Measurements from ENCODE around the gene IGSF21. TPM values are rescaled to one million over a fixed set of nuclear protein-coding genes. Genes with fewer than 3 reads are reported as not detected.

Gene IGSF21
- total RNA-seq, 1 donor from 2014 or later, result 1.3 TPM

GRCh38 chr1:18147672-18148071 lies 40.1 kb downstream of the IGSF21 start:
- no peak for TF ChIP-seq CTCF (IDR thresholded peaks at IDR 0.05; ENCODE audit: partially characterized antibody, unreplicated experiment)
- H3K4me3 Mint-ChIP-seq (ENCODE audit: unreplicated experiment), result no peak overlapping the region
- peaks cover 6% of the 10 kb centered on the region for H3K9me3 Mint-ChIP-seq (ENCODE audit: unreplicated experiment)
- H3K27me3 Mint-ChIP-seq (ENCODE audit: unreplicated experiment), result peaks cover 12% of the 10 kb centered on the region
- H3K4me1 Mint-ChIP-seq (ENCODE audit: low read depth, unreplicated experiment), result peaks cover 1% of the 10 kb centered on the region
- no peak for DNase-seq
- no peak overlapping the region for H3K27ac Mint-ChIP-seq (ENCODE audit: unreplicated experiment)
- no peaks in the 10 kb centered on the region for H3K36me3 Mint-ChIP-seq (ENCODE audit: unreplicated experiment)

- Mint-ChIP-seq H3K4me3 (ENCODE audit: unreplicated experiment) (no peak overlapping the region), H3K36me3 (ENCODE audit: unreplicated experiment) (no peaks in the 10 kb centered on the region), H3K27ac (ENCODE audit: unreplicated experiment) (no peak overlapping the region), H3K4me1 (ENCODE audit: low read depth, unreplicated experiment) (peaks cover 5% of the 10 kb centered on the region), H3K27me3 (ENCODE audit: unreplicated experiment) (peaks cover 9% of the 10 kb centered on the region), H3K9me3 (ENCODE audit: unreplicated experiment) (peaks cover 4% of the 10 kb centered on the region)
- DNase-seq, result no peak
- no peak for TF ChIP-seq CTCF (IDR thresholded peaks at IDR 0.05; ENCODE audit: partially characterized antibody, unreplicated experiment)
Measured at GRCh38 chr1:18148461-18148860, 40.9 kb downstream of the IGSF21 start.

GRCh38 chr1:18149027-18149641 lies 41.5 kb downstream of the IGSF21 start:
- peaks cover 9% of the 10 kb centered on the region for H3K27me3 Mint-ChIP-seq (ENCODE audit: unreplicated experiment)

GRCh38 chr1:18151436-18152122 lies 44.0 kb downstream of the IGSF21 start:
- Mint-ChIP-seq H3K36me3 (ENCODE audit: unreplicated experiment) (no peaks in the 10 kb centered on the region), H3K4me3 (ENCODE audit: unreplicated experiment) (no peak overlapping the region), H3K4me1 (ENCODE audit: low read depth, unreplicated experiment) (peaks cover 8% of the 10 kb centered on the region), H3K27ac (ENCODE audit: unreplicated experiment) (no peak overlapping the region), H3K9me3 (ENCODE audit: unreplicated experiment) (peaks cover 2% of the 10 kb centered on the region), H3K27me3 (ENCODE audit: unreplicated experiment) (peaks cover 6% of the 10 kb centered on the region)
- no peak for TF ChIP-seq CTCF (IDR thresholded peaks at IDR 0.05; ENCODE audit: partially characterized antibody, unreplicated experiment)
- DNase-seq, result no peak

More at GRCh38 chr1:18149027-18149641, 41.5 kb downstream of the IGSF21 start:
- Mint-ChIP-seq H3K9me3 (ENCODE audit: unreplicated experiment) (peaks cover 2% of the 10 kb centered on the region), H3K27ac (ENCODE audit: unreplicated experiment) (no peak overlapping the region), H3K36me3 (ENCODE audit: unreplicated experiment) (no peaks in the 10 kb centered on the region), H3K4me1 (ENCODE audit: low read depth, unreplicated experiment) (peaks cover 6% of the 10 kb centered on the region), H3K4me3 (ENCODE audit: unreplicated experiment) (no peak overlapping the region)
- DNase-seq, result peak; percentile 49
- peak; percentile 48 for TF ChIP-seq CTCF (IDR thresholded peaks at IDR 0.05; ENCODE audit: partially characterized antibody, unreplicated experiment)
